NCI-H2107 treated with DMSO at 0.1 percent for 48 hours (cell line): ENCODE results near the gene LENG9.
"Not testable (repeated sequence)": the region's sequence is repeated elsewhere in the genome, so short reads cannot be mapped to it uniquely, and the experiment has no call there.

ENCODE experiments used
- DNase-seq: peaks from one replicate; lab custom pipeline; 2025; ENCODE audit not compliant: unreplicated experiment; lab: John Stamatoyannopoulos, UW

The LENG9 gene

GRCh38 chr19:54460230-54461005 lies 3.2 kb downstream of the LENG9 start:
- DNase-seq: no peak

DNA sequence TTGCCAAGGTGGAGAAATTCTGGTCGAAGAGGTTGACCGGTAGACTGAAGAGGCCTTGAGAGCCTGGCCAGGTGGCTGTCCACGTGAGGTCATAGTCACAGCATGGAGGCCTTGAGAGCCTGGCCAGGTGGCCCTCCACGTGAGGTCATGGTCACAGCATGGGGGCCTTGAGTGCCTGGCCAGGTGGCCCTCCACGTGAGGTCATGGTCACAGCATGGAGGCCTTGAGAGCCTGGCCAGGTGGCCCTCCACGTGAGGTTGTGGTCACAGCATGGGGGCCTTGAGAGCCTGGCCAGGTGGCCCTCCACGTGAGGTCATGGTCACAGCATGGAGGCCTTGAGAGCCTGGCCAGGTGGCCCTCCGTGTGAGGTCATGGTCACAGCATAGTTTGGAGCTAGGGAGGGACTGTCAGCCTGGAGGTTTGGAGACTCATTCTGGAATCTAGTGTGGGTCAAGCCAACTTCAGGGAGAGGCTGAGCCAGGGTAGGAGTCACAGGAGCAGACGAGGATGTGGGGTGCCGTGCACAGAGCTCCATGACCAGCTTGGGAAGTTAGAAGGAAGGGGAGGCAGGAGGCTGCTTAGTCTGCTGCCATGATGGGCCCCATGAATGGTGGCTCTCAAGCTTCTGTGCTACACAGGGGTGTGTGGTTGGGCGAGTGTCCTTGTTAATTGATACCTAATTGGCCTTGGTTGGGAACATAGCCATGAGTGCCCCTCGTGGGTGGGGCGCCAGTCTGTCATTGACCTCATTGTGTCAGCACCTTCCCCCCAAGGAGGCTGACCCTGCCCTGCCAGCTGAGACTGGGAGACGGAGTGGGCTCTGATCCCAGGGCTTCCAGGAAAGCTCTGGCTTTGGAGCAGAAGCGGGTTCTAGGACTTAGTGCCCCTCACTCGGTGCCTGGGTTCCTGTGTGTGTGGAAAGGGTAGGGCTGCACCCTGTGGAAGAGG lies 4.0 kb downstream of the LENG9 start:
- no peak for DNase-seq

GRCh38 chr19:54458648-54459281 lies 4.8 kb downstream of the LENG9 start:
- no peak for DNase-seq

GRCh38 chr19:54457773-54458647 lies 5.6 kb downstream of the LENG9 start:
- no peak for DNase-seq

- no peak for DNase-seq
Observed at GRCh38 chr19:54456423-54457373, 6.9 kb downstream of the LENG9 start.

GRCh38 chr19:54455786-54456422 lies 7.7 kb downstream of the LENG9 start:
- no peak for DNase-seq

DNA sequence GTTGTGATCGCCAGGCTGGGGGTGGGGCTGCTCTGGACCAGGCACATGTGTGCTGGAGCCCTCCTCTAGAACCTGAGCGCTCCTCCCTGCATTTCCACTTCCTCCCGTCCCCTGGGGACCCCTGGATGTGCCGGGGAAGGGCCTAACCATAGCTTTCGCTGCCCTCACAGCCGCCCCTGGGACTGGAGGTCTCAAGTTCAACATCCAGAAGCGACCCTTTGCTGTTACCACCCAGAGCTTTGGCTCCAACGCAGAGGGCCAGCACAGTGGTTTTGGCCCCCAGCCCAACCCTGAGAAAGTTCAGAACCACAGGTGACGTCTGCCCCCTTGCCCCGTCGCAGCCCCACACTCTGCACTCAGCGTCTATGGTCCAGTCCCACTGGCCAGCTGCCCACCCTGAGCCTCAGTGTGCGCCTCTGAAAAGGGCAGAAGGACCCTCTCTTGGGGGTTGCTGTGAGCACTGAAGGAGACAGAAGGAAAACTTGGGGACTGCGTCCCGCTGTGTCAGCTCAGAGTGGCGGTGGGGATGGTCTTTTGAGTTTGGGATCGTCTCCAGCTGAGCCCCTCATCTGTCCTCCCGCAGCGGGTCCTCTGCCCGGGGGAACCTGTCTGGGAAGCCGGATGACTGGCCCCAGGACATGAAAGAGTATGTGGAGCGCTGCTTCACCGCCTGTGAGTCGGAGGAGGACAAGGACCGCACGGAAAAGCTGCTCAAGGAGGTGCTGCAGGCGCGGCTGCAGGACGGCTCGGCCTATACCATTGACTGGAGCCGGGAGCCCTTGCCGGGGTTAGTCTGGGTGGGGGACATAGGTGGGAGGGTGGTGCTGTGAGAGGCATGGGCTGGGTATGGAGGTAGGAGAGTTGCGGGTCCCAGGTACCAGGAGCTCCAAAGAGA lies 8.6 kb downstream of the LENG9 start:
- no peak for DNase-seq

- DNase-seq: no peak
Observed at GRCh38 chr19:54453921-54454780, 9.4 kb downstream of the LENG9 start.

DNA sequence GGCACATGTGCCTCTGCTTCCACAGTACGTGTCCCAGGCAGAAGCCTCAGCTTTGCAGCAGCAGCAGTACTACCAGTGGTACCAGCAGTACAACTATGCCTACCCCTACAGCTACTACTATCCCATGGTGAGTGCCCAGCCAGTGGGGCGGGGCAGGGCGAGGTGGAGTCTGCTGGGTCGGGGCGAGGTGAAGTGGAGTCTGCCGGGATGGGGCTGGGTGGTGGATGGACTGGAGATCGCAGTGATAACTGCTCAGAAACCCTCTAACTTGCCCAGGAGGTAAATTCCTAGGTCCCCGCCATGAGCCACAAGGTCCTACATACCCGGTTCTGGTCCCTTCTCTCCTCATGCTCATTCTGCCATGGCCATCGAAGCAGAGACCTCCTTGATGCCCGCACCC lies 11.0 kb downstream of the LENG9 start:
- no peak for DNase-seq

- DNase-seq: no peak
Observed at GRCh38 chr19:54451997-54452396, 11.6 kb downstream of the LENG9 start.

DNA sequence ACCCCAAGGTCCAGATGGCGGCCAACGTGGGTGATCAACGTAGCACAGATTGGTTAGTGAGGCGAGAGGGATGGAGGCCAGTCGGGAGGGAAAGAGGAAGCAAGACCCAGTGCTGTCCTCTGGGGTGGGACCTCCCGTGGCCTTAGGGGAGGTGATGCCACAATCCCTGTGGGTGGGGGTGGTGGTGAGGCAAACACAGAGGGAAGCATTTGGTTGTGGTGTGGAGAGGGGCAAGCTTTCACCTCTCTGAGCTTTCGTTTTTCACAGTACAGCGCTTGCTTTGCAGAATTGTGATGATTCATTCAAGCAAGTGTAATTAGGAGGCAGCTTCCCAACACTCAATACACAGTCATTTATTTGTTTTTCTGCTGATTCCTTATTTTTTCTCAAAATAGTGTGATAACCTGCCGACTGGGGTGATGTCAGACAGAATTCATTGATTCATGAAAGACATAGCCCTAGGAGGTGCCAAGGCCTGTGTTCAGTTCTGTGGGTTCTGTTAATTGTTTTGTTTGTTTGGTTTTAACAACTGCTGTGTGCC lies 12.2 kb downstream of the LENG9 start:
- DNase-seq: peak; percentile 45

GRCh38 chr19:54449701-54450069 lies 13.9 kb downstream of the LENG9 start:
- DNase-seq: no peak

- DNase-seq: peak; percentile 91
Observed at GRCh38 chr19:54448774-54449700, 14.5 kb downstream of the LENG9 start, which contains the start of gene LENG8. Gene LENG8, plus strand, starts transcription at chr19:54449199. Its CDS starts 2,146 bp downstream, at chr19:54451345.

- no peak for DNase-seq
Observed at GRCh38 chr19:54448040-54448773, 15.4 kb downstream of the LENG9 start.

DNA sequence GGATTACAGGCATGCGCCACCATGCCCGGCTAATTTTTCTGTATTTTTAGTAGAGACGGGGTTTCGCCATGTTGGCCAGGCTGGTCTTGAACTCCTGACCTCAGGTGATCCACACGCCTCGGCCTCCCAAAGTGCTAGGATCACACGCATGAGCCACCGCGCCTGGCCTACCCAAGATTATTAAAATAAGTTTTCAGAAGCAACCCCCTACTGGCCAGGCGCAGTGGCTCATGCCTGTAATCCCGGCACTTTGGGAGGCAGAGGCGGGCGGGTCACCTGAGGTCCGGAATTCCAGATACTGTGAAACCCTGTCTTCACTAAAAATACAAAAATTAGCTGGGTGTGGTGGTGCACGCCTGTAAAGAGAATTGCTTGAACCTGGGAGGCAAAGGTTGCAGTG lies 17.2 kb downstream of the LENG9 start:
- DNase-seq: not testable (repeated sequence)
